ENCODE measurements around the gene PREX1.

- TF ChIP-seq CTCF (IDR thresholded peaks at IDR 0.05) (no peak), POLR2A (IDR thresholded peaks at IDR 0.05) (no peak)
Observed at GRCh38 chr20:48837014-48837413, 9.2 kb upstream of the PREX1 start.
